Osteocyte (in vitro differentiated cells): ENCODE data around the gene PWWP2A. TPM values are rescaled to one million over a fixed set of nuclear protein-coding genes. Genes with fewer than 3 reads are reported as not detected.

Source experiments
- DNase-seq: peaks from one replicate; pipeline ENCODE4 v3.0.0; 2021; ENCODE audit warnings: mixed read lengths; ENCODE audit not compliant: unreplicated experiment; ENCODE audit errors: extremely low spot score
- H3K27ac Mint-ChIP-seq: one replicate; pipeline ENCODE4 v1.8.0; 2021; ENCODE audit warnings: mild to moderate bottlenecking, mixed read lengths; ENCODE audit not compliant: unreplicated experiment
- H3K27me3 Mint-ChIP-seq: one replicate; pipeline ENCODE4 v1.8.0; 2021; ENCODE audit warnings: mixed read lengths; ENCODE audit not compliant: unreplicated experiment
- H3K36me3 Mint-ChIP-seq: one replicate; pipeline ENCODE4 v1.8.0; 2021; ENCODE audit warnings: mixed read lengths; ENCODE audit not compliant: unreplicated experiment
- H3K4me1 Mint-ChIP-seq: one replicate; pipeline ENCODE4 v1.8.0; 2021; ENCODE audit warnings: mixed read lengths; ENCODE audit not compliant: unreplicated experiment
- H3K4me3 Mint-ChIP-seq: one replicate; pipeline ENCODE4 v1.8.0; 2021; ENCODE audit warnings: mild to moderate bottlenecking, moderate library complexity, mixed read lengths; ENCODE audit not compliant: unreplicated experiment
- H3K9me3 Mint-ChIP-seq: one replicate; pipeline ENCODE4 v1.8.0; 2021; ENCODE audit warnings: mixed read lengths; ENCODE audit not compliant: unreplicated experiment
- CTCF ChIP-seq: fragments of 200-600 bp; sonication (generic); IDR thresholded peaks from 2 replicates; pipeline ENCODE4 v1.5.0; 2021; ENCODE audit warnings: antibody characterized with exemption, mild to moderate bottlenecking, moderate library complexity
- total RNA-seq: library from RNA; stranded (reverse); gene quantifications from 2 replicates; pipeline ENCODE4 v1.2.1, GENCODE V29; 2021

The PWWP2A gene
- total RNA-seq, 1 donor from 2014 or later, result 22.3 TPM

GRCh38 chr5:160129841-160130240 lies 10.6 kb upstream of the PWWP2A start:
- Mint-ChIP-seq H3K4me1 (peaks cover 8% of the 10 kb centered on the region), H3K27ac (no peak overlapping the region), H3K36me3 (no peaks in the 10 kb centered on the region), H3K4me3 (no peak overlapping the region), H3K9me3 (no peaks in the 10 kb centered on the region), H3K27me3 (no peaks in the 10 kb centered on the region)
- TF ChIP-seq CTCF, result no peak
- DNase-seq, result no peak

GRCh38 chr5:160128632-160129031 lies 9.4 kb upstream of the PWWP2A start:
- DNase-seq, result no peak
- Mint-ChIP-seq H3K9me3 (no peaks in the 10 kb centered on the region), H3K36me3 (no peaks in the 10 kb centered on the region), H3K27me3 (no peaks in the 10 kb centered on the region), H3K27ac (no peak overlapping the region), H3K4me3 (no peak overlapping the region), H3K4me1 (peaks cover 8% of the 10 kb centered on the region)
- TF ChIP-seq CTCF, result no peak

GRCh38 chr5:160119905-160120266 lies 636 bp upstream of the PWWP2A start:
- peaks cover 9% of the 10 kb centered on the region for H3K4me1 Mint-ChIP-seq

GRCh38 chr5:160118349-160119141 lies 705 bp downstream of the PWWP2A start:
- Mint-ChIP-seq H3K36me3 (peaks cover 7% of the 10 kb centered on the region), H3K27me3 (peaks cover 9% of the 10 kb centered on the region), H3K4me3 (peak overlapping the region; percentile 78), H3K27ac (peak overlapping the region; percentile 65), H3K9me3 (no peaks in the 10 kb centered on the region), H3K4me1 (peaks cover 9% of the 10 kb centered on the region)
- no peak for TF ChIP-seq CTCF
- peak; percentile 86 for DNase-seq

More at GRCh38 chr5:160119905-160120266, 636 bp upstream of the PWWP2A start:
- peaks cover 9% of the 10 kb centered on the region for H3K27me3 Mint-ChIP-seq
- H3K36me3 Mint-ChIP-seq, result peaks cover 3% of the 10 kb centered on the region
- H3K27ac Mint-ChIP-seq, result no peak overlapping the region
- no peaks in the 10 kb centered on the region for H3K9me3 Mint-ChIP-seq
- peak; percentile 31 for TF ChIP-seq CTCF
- DNase-seq, result no peak
- no peak overlapping the region for H3K4me3 Mint-ChIP-seq

GRCh38 chr5:160116991-160117390 lies 2.3 kb downstream of the PWWP2A start:
- no peak for TF ChIP-seq CTCF
- no peak for DNase-seq
- peaks cover 9% of the 10 kb centered on the region for H3K4me1 Mint-ChIP-seq
- peaks cover 12% of the 10 kb centered on the region for H3K36me3 Mint-ChIP-seq
- no peaks in the 10 kb centered on the region for H3K27me3 Mint-ChIP-seq
- no peaks in the 10 kb centered on the region for H3K9me3 Mint-ChIP-seq
- H3K4me3 Mint-ChIP-seq, result no peak overlapping the region
- H3K27ac Mint-ChIP-seq, result no peak overlapping the region
